Liver (tissue), 9 donors: ENCODE results near the gene HBA2. TPM values are rescaled to one million over a fixed set of nuclear protein-coding genes. Genes with fewer than 3 reads are reported as not detected.

Experiments
- DNase-seq: peaks from one replicate; pipeline ENCODE4 v3.0.0-alpha.2; 2017; ENCODE audit warnings: low spot score
- H3K27ac ChIP-seq, 2 donors: one replicate each; pipeline ENCODE4 v1.7.0; 2013; ENCODE audit warnings: inconsistent platforms in 2 of 2, low read length in 2 of 2, control low read depth in 1 of 2, low read depth in 1 of 2, mild to moderate bottlenecking in 1 of 2
- H3K27me3 ChIP-seq, 4 donors: one replicate each; pipeline versions ENCODE4 v1.6.1 to v1.7.0; 2013; ENCODE audit warnings: low read length in 3 of 4, inconsistent platforms in 1 of 4, mild to moderate bottlenecking in 1 of 4, moderate library complexity in 1 of 4; ENCODE audit not compliant: control insufficient read depth in 4 of 4, insufficient read depth in 4 of 4
- H3K36me3 ChIP-seq, 4 donors: one replicate each; pipeline versions ENCODE4 v1.6.1 to v1.7.0; 2013; ENCODE audit warnings: low read length in 3 of 4, mild to moderate bottlenecking in 3 of 4, low read depth in 1 of 4, moderate library complexity in 1 of 4; ENCODE audit not compliant: control insufficient read depth in 4 of 4, insufficient read depth in 3 of 4
- H3K4me1 ChIP-seq, 4 donors: one replicate each; pipeline versions ENCODE4 v1.6.1 to v1.7.0; 2013; ENCODE audit warnings: low read length in 3 of 4, mild to moderate bottlenecking in 3 of 4, moderate library complexity in 1 of 4; ENCODE audit not compliant: control insufficient read depth in 4 of 4, insufficient read depth in 4 of 4
- H3K4me3 ChIP-seq, 3 donors: one replicate each; pipeline versions ENCODE4 v1.6.1 to v1.7.0; 2013; ENCODE audit warnings: low read length in 3 of 3, control low read depth in 1 of 3, low read depth in 1 of 3, mild to moderate bottlenecking in 1 of 3
- H3K9ac ChIP-seq, 2 donors: one replicate each; pipeline ENCODE4 v1.7.0; 2013; ENCODE audit warnings: low read length in 2 of 2, mild to moderate bottlenecking in 2 of 2, moderate library complexity in 2 of 2, control low read depth in 1 of 2, low read depth in 1 of 2
- H3K9me3 ChIP-seq, 4 donors: one replicate each; pipeline versions ENCODE4 v1.6.1 to v1.7.0; 2013; ENCODE audit warnings: low read length in 3 of 4; ENCODE audit not compliant: control insufficient read depth in 4 of 4
- EGR1 ChIP-seq, 2 donors: IDR thresholded peaks; 2 replicates each; pipeline ENCODE4 v1.6.1; 2016 to 2018; ENCODE audit warnings: antibody characterized with exemption in 2 of 2, low read depth in 2 of 2
- FOXA1 ChIP-seq: IDR thresholded peaks from 2 replicates; pipeline ENCODE4 v1.6.1; 2016; ENCODE audit warnings: antibody characterized with exemption
- FOXA2 ChIP-seq: IDR thresholded peaks from 2 replicates; pipeline ENCODE4 v1.6.1; 2016; ENCODE audit warnings: antibody characterized with exemption
- GABPA ChIP-seq, 2 donors: IDR thresholded peaks in 1 of 2; conservative IDR thresholded peaks in 1 of 2; 2 replicates each; pipeline ENCODE4 v1.6.1; 2016; ENCODE audit warnings: antibody characterized with exemption in 2 of 2, mild to moderate bottlenecking in 1 of 2, moderate library complexity in 1 of 2
- HNF4A ChIP-seq, 2 donors: conservative IDR thresholded peaks; 2 replicates each; pipeline ENCODE4 v1.6.1; 2016; ENCODE audit warnings: antibody characterized with exemption in 2 of 2, mild to moderate bottlenecking in 2 of 2
- HNF4G ChIP-seq: IDR thresholded peaks from 2 replicates; pipeline ENCODE4 v1.6.1; 2016; ENCODE audit warnings: antibody characterized with exemption
- JUND ChIP-seq, 2 donors: IDR thresholded peaks; 2 replicates each; pipeline ENCODE4 v1.6.1; 2016; ENCODE audit warnings: antibody characterized with exemption in 2 of 2
- NR2F2 ChIP-seq: IDR thresholded peaks from 2 replicates; pipeline ENCODE4 v1.6.1; 2016; ENCODE audit warnings: antibody characterized with exemption
- RAD21 ChIP-seq, 2 donors: IDR thresholded peaks; 2 replicates each; pipeline ENCODE4 v1.6.1; 2016; ENCODE audit warnings: antibody characterized with exemption in 2 of 2, mild to moderate bottlenecking in 2 of 2
- SP1 ChIP-seq: IDR thresholded peaks from 2 replicates; pipeline ENCODE4 v1.6.1; 2018; ENCODE audit warnings: antibody characterized with exemption, mild to moderate bottlenecking
- TAF1 ChIP-seq: conservative IDR thresholded peaks from 2 replicates; pipeline ENCODE4 v1.6.1; 2016; ENCODE audit warnings: antibody characterized with exemption, mild to moderate bottlenecking
- YY1 ChIP-seq: IDR thresholded peaks from 2 replicates; pipeline ENCODE4 v1.6.1; 2016; ENCODE audit warnings: antibody characterized with exemption, mild to moderate bottlenecking
- WGBS: extraction: QIAGEN DNeasy Blood & Tissue Kit; methylation state at CpG from one replicate; pipeline ENCODE4 v1.1.7; 2013; 5-methylcytosine and 5-hydroxymethylcytosine counted together
- polyA plus RNA-seq, 2 donors: library from polyadenylated mRNA; stranded (reverse) in 1 of 2; unstranded in 1 of 2; fragments of 200-250 nt in 1 of 2; fragments of >200 nt in 1 of 2; fragmentation: Nextera tagmentation in 1 of 2; extraction: Ambion mirVana in 1 of 2; gene quantifications; one replicate each; pipeline versions ENCODE4 v1.2.1 to v1.2.3, GENCODE V29; 2013 to 2015
- total RNA-seq, 2 donors: library from RNA; depleted of rRNA; stranded (reverse); fragments of >200 nt; gene quantifications; one replicate each; pipeline ENCODE4 v1.2.3, GENCODE V29; 2014
- TF ChIP-seq, protein P1 (sequence below): IDR thresholded peaks from 2 replicates; pipeline ENCODE4 v1.6.1; 2016; ENCODE audit warnings: antibody characterized with exemption, mild to moderate bottlenecking
- TF ChIP-seq, protein P2 (sequence below): IDR thresholded peaks from 2 replicates; pipeline ENCODE4 v1.6.1; 2016; ENCODE audit warnings: antibody characterized with exemption
- TF ChIP-seq, protein P3 (sequence below): fragments of 150-350 bp; IDR thresholded peaks from 2 replicates; pipeline ENCODE4 v1.5.1; 2017; ENCODE audit warnings: improper control_type of control experiment, low read depth, low read length; ENCODE audit not compliant: missing input control
- donor health status: healthy.
- donor health status: healthy.
- donor health status: healthy.
- donor health status: healthy.
- donor health status: healthy.

Gene HBA2
- total and polyA plus RNA-seq, 4 donors, result 2.8 to 36,951 (median 46.0) TPM

DNA sequence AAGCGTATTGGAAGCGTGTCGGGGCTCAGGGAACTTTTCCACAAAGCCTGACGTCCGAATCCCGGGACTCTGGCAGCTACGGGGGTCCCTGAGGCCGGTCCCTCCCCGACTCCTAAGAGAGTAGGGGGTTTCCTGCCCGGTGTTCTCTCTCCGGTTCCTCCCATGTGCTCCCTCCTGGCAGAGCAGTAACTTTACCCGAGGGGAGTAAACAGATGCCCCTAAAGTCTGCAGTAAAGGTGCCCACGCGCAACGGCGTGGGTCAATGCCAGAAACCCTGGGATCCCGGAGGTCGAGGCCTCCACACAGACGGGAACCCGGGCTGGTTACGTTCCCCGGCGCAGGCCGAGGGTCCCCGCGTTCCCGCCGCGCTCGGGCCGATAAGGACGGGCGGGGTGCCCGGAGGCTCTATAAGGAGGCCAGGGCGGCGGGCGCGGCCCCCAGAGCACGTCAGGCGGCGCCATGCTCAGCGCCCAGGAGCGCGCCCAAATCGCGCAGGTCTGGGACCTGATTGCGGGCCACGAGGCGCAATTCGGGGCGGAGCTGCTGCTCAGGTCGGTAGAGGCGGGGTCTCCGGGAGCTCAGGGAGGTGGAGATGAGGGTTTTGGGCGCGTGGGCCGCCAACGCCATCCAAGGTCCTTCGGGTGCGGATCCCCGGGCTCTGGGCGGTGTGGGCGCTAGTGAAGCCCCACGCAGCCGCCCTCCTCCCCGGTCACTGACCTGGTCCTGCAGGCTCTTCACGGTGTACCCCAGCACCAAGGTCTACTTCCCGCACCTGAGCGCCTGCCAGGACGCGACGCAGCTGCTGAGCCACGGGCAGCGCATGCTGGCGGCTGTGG lies 6.9 kb upstream of the HBA2 start, which contains the start of gene HBM:
TSS of gene HBM (plus strand) at position 440 of the 836 bp plus-strand sequence. CDS start at position 460, 20 bp downstream.
- Histone ChIP-seq H3K4me1 (peaks cover 2 to 12% (median 10%) of the 10 kb centered on the region in 4 donors), H3K9me3 (no peaks in the 10 kb centered on the region), H3K4me3 (peak within 1 kb of the TSS in 1 of 3 donors; percentile 0), H3K27me3 (peaks cover 7 to 18% (median 10%) of the 10 kb centered on the region in 4 donors), H3K27ac (no peak within 1 kb of the TSS), H3K36me3 (no peaks in the 10 kb centered on the region), H3K9ac (no peak within 1 kb of the TSS)
- TF ChIP-seq, protein P1, sequence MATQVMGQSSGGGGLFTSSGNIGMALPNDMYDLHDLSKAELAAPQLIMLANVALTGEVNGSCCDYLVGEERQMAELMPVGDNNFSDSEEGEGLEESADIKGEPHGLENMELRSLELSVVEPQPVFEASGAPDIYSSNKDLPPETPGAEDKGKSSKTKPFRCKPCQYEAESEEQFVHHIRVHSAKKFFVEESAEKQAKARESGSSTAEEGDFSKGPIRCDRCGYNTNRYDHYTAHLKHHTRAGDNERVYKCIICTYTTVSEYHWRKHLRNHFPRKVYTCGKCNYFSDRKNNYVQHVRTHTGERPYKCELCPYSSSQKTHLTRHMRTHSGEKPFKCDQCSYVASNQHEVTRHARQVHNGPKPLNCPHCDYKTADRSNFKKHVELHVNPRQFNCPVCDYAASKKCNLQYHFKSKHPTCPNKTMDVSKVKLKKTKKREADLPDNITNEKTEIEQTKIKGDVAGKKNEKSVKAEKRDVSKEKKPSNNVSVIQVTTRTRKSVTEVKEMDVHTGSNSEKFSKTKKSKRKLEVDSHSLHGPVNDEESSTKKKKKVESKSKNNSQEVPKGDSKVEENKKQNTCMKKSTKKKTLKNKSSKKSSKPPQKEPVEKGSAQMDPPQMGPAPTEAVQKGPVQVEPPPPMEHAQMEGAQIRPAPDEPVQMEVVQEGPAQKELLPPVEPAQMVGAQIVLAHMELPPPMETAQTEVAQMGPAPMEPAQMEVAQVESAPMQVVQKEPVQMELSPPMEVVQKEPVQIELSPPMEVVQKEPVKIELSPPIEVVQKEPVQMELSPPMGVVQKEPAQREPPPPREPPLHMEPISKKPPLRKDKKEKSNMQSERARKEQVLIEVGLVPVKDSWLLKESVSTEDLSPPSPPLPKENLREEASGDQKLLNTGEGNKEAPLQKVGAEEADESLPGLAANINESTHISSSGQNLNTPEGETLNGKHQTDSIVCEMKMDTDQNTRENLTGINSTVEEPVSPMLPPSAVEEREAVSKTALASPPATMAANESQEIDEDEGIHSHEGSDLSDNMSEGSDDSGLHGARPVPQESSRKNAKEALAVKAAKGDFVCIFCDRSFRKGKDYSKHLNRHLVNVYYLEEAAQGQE, result no peak
- TF ChIP-seq YY1 (no peak), RAD21 (IDR thresholded peaks at IDR 0.05) (no peak), NR2F2 (no peak), HNF4A (conservative IDR thresholded peaks at IDR 0.05) (no peak), FOXA1 (no peak), TAF1 (no peak), FOXA2 (no peak), JUND (IDR thresholded peaks at IDR 0.05) (no peak), EGR1 (IDR thresholded peaks at IDR 0.05; ENCODE audit: low read depth in 2 of 2) (no peak), SP1 (no peak)
- WGBS, result 5% methylated on average over 75 of the region's 75 CpGs
- peak; percentile 83 for DNase-seq

DNA sequence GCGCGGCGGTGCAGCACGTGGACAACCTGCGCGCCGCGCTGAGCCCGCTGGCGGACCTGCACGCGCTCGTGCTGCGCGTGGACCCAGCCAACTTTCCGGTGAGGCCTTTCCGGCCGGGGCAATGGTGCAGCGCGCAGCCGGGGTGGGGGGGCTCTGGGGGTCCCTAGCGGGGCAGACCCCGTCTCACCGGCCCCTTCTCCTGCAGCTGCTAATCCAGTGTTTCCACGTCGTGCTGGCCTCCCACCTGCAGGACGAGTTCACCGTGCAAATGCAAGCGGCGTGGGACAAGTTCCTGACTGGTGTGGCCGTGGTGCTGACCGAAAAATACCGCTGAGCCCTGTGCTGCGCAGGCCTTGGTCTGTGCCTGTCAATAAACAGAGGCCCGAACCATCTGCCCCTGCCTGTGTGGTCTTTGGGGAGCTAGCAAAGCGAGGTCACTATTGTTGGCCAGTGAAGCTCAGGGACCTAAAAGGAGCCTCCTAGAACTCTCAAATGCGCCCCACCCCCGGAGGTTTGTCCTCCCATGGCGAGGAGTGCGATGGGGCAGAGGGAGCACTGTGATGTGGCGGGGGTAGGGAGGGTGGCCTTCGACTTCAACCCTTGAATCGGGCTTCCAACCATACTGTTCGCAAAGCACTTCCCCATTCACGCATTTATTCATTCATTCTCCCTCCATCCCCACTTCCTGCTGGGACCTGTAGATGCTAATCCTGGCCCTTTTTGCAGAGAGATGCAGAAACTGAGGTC lies 6.1 kb upstream of the HBA2 start:
- WGBS, result 6% methylated on average over 45 of the region's 45 CpGs
- Histone ChIP-seq H3K9ac (no peak overlapping the region), H3K4me1 (peaks cover 2 to 12% (median 10%) of the 10 kb centered on the region in 4 donors), H3K4me3 (no peak overlapping the region), H3K36me3 (no peaks in the 10 kb centered on the region), H3K27ac (no peak overlapping the region), H3K9me3 (no peaks in the 10 kb centered on the region), H3K27me3 (peaks cover 8 to 19% (median 10%) of the 10 kb centered on the region in 4 donors)
- TF ChIP-seq RAD21 (IDR thresholded peaks at IDR 0.05) (no peak), NR2F2 (no peak), TAF1 (no peak), GABPA (IDR thresholded peaks at IDR 0.05 in 1 of 2, conservative IDR thresholded peaks at IDR 0.05 in 1 of 2) (no peak), JUND (IDR thresholded peaks at IDR 0.05) (no peak), EGR1 (IDR thresholded peaks at IDR 0.05; ENCODE audit: low read depth in 2 of 2) (no peak), HNF4A (conservative IDR thresholded peaks at IDR 0.05) (no peak), HNF4G (no peak)
- TF ChIP-seq, protein P2, sequence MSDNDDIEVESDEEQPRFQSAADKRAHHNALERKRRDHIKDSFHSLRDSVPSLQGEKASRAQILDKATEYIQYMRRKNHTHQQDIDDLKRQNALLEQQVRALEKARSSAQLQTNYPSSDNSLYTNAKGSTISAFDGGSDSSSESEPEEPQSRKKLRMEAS, result no peak
- TF ChIP-seq, protein P3, sequence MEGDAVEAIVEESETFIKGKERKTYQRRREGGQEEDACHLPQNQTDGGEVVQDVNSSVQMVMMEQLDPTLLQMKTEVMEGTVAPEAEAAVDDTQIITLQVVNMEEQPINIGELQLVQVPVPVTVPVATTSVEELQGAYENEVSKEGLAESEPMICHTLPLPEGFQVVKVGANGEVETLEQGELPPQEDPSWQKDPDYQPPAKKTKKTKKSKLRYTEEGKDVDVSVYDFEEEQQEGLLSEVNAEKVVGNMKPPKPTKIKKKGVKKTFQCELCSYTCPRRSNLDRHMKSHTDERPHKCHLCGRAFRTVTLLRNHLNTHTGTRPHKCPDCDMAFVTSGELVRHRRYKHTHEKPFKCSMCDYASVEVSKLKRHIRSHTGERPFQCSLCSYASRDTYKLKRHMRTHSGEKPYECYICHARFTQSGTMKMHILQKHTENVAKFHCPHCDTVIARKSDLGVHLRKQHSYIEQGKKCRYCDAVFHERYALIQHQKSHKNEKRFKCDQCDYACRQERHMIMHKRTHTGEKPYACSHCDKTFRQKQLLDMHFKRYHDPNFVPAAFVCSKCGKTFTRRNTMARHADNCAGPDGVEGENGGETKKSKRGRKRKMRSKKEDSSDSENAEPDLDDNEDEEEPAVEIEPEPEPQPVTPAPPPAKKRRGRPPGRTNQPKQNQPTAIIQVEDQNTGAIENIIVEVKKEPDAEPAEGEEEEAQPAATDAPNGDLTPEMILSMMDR, result no peak
- DNase-seq, result no peak
